Activated effector memory CD4-positive, alpha-beta T cell treated with Interleukin-2 at 50 U/mL for 16 hours (primary cell): ENCODE results near the gene PLCB4.

ENCODE experiments used
- DNase-seq: peaks from one replicate; pipeline ENCODE4 v3.0.0-alpha.2; 2020

PLCB4 gene

GRCh38 chr20:9286501-9287461 lies 217.9 kb downstream of the PLCB4 start:
- no peak for DNase-seq

- no peak for DNase-seq
Observed at GRCh38 chr20:9287826-9288225, 218.9 kb downstream of the PLCB4 start.

GRCh38 chr20:9290331-9290730 lies 221.4 kb downstream of the PLCB4 start:
- DNase-seq, result no peak

GRCh38 chr20:9293145-9293544 lies 224.3 kb downstream of the PLCB4 start:
- no peak for DNase-seq

GRCh38 chr20:9294041-9294440 lies 225.2 kb downstream of the PLCB4 start:
- DNase-seq, result no peak

GRCh38 chr20:9298906-9299305 lies 230.0 kb downstream of the PLCB4 start:
- no peak for DNase-seq

- DNase-seq, result no peak
Observed at GRCh38 chr20:9300080-9300479, 231.2 kb downstream of the PLCB4 start.

GRCh38 chr20:9300534-9300933 lies 231.6 kb downstream of the PLCB4 start:
- DNase-seq, result no peak

- no peak for DNase-seq
Observed at GRCh38 chr20:9301129-9302090, 232.5 kb downstream of the PLCB4 start.

- DNase-seq, result no peak
Observed at GRCh38 chr20:9302091-9302462, 233.2 kb downstream of the PLCB4 start.

GRCh38 chr20:9306521-9306920 lies 237.6 kb downstream of the PLCB4 start:
- DNase-seq, result no peak

- no peak for DNase-seq
Observed at GRCh38 chr20:9308056-9308455, 239.2 kb downstream of the PLCB4 start.

GRCh38 chr20:9311132-9311531 lies 242.2 kb downstream of the PLCB4 start:
- DNase-seq, result no peak

- DNase-seq, result no peak
Observed at GRCh38 chr20:9319687-9320384, 250.9 kb downstream of the PLCB4 start.

GRCh38 chr20:9321007-9321406 lies 252.1 kb downstream of the PLCB4 start:
- no peak for DNase-seq

GRCh38 chr20:9322661-9323060 lies 253.8 kb downstream of the PLCB4 start:
- DNase-seq, result no peak

- no peak for DNase-seq
Observed at GRCh38 chr20:9323622-9324021, 254.7 kb downstream of the PLCB4 start.

- DNase-seq, result no peak
Observed at GRCh38 chr20:9329355-9330101, 260.6 kb downstream of the PLCB4 start.

GRCh38 chr20:9330151-9330550 lies 261.3 kb downstream of the PLCB4 start:
- no peak for DNase-seq

- no peak for DNase-seq
Observed at GRCh38 chr20:9331707-9332435, 263.0 kb downstream of the PLCB4 start.

- no peak for DNase-seq
Observed at GRCh38 chr20:9332791-9333479, 264.0 kb downstream of the PLCB4 start.
